HG02973 (cell line): Measurements from ENCODE around the gene MSANTD7.

Experiments used
- ATAC-seq: cut with Tn5 transposase; IDR thresholded peaks from one replicate; pipeline ENCODE4 v1.9.1; 2021; ENCODE audit warnings: moderate library complexity; ENCODE audit not compliant: unreplicated experiment

Gene MSANTD7

DNA sequence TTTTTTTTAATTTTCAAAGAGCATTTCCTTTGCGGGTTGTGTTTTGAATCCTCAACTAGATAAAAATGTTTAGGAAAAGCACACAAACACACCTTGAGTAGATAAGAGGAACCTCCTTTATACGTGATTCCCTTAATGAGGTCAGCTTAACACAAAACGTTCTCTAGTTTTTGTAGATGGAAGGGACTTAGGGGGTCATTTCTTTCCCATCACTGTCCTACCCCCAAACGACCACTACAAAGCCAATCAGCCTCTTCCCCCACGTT lies 41.8 kb downstream of the MSANTD7 start:
- ATAC-seq = no peak

DNA sequence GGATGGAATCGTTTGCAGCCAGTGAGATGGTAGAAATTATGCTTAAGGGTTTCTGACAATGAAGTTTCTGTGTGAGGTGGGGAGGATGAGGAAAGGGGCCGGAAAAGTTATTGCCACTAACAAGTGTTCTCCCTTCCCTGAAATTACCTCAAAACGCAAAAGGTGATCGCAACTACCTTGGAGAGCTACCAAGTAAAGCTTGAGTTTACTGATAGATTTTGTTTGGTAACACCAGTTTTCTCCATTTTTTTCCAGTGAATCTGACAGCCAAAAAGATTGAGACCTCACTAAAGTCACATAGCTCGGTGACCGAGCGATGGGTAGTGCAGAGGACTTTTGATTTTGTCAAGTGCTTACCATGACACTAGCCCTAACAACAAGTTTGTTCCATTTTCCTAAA lies 42.1 kb downstream of the MSANTD7 start:
- no peak for ATAC-seq

DNA sequence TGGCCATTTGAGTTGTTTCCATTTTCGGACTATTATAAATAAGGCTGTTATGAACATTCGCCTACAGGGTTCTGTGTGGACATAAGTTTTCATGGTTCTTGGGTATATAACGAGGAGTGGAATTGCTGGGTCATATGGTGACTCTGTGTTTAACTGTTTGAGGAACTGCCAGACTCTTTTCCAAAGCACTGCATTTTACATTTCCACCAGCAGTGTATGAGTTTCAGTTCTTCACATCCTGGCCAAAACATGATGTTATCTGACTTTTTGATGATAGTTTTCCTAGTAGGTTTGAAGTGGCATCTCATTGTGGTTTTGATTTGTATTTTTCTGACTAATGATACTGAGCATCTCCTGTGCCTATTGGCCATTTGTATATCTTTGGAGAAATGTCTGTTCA lies 46.0 kb downstream of the MSANTD7 start:
- ATAC-seq = no peak
